Subcutaneous abdominal adipose tissue (tissue), 5 donors: ENCODE data around the gene IKZF2.

ENCODE experiments used
- H3K27ac ChIP-seq: one replicate; pipeline ENCODE4 v1.7.0; 2013; ENCODE audit warnings: low read depth, mild to moderate bottlenecking, inconsistent platforms, low read length, moderate library complexity
- H3K27me3 ChIP-seq, 5 donors: one replicate each; pipeline ENCODE4 v1.7.0; 2013; ENCODE audit warnings: low read length in 5 of 5, inconsistent platforms in 1 of 5; ENCODE audit not compliant: control insufficient read depth in 5 of 5, insufficient read depth in 4 of 5
- H3K36me3 ChIP-seq, 5 donors: one replicate each; pipeline ENCODE4 v1.7.0; 2013; ENCODE audit warnings: low read length in 5 of 5; ENCODE audit not compliant: control insufficient read depth in 5 of 5, insufficient read depth in 5 of 5
- H3K4me1 ChIP-seq, 5 donors: one replicate each; pipeline ENCODE4 v1.7.0; 2013; ENCODE audit warnings: low read length in 5 of 5, mild to moderate bottlenecking in 3 of 5, moderate library complexity in 1 of 5; ENCODE audit not compliant: control insufficient read depth in 5 of 5, insufficient read depth in 5 of 5
- H3K4me3 ChIP-seq, 5 donors: one replicate each; pipeline ENCODE4 v1.7.0; 2013; ENCODE audit warnings: low read length in 5 of 5, low read depth in 1 of 5
- H3K9ac ChIP-seq, 5 donors: one replicate each; pipeline ENCODE4 v1.7.0; 2013; ENCODE audit warnings: low read length in 5 of 5, mild to moderate bottlenecking in 4 of 5, moderate library complexity in 3 of 5
- H3K9me3 ChIP-seq, 5 donors: one replicate each; pipeline ENCODE4 v1.7.0; 2013; ENCODE audit warnings: low read length in 5 of 5; ENCODE audit not compliant: control insufficient read depth in 5 of 5
- donor health status: healthy.
- donor health status: healthy.
- donor health status: healthy.
- donor health status: healthy.
- donor health status: healthy.

IKZF2 gene

GRCh38 chr2:213175673-213176247, 24.3 kb upstream of the IKZF2 start:
- Histone ChIP-seq H3K27ac (no peak overlapping the region), H3K4me1 (no peaks in the 10 kb centered on the region), H3K9ac (no peak overlapping the region), H3K27me3 (no peaks in the 10 kb centered on the region), H3K4me3 (no peak overlapping the region), H3K36me3 (no peaks in the 10 kb centered on the region), H3K9me3 (no peaks in the 10 kb centered on the region)

- no peak overlapping the region for H3K27ac ChIP-seq
- no peaks in the 10 kb centered on the region for H3K27me3 ChIP-seq
- no peak overlapping the region for H3K4me3 ChIP-seq
- H3K36me3 ChIP-seq, result no peaks in the 10 kb centered on the region
- H3K9me3 ChIP-seq, result no peaks in the 10 kb centered on the region
- H3K4me1 ChIP-seq, result no peaks in the 10 kb centered on the region
- no peak overlapping the region for H3K9ac ChIP-seq
Observed at GRCh38 chr2:213172641-213173040, 21.2 kb upstream of the IKZF2 start.

- H3K27me3 ChIP-seq, result no peaks in the 10 kb centered on the region
- no peaks in the 10 kb centered on the region for H3K9me3 ChIP-seq
- no peak overlapping the region for H3K9ac ChIP-seq
- no peaks in the 10 kb centered on the region for H3K4me1 ChIP-seq
- no peak overlapping the region for H3K27ac ChIP-seq
- no peak overlapping the region for H3K4me3 ChIP-seq
- H3K36me3 ChIP-seq, result no peaks in the 10 kb centered on the region
Observed at GRCh38 chr2:213171147-213171546, 19.7 kb upstream of the IKZF2 start.

DNA sequence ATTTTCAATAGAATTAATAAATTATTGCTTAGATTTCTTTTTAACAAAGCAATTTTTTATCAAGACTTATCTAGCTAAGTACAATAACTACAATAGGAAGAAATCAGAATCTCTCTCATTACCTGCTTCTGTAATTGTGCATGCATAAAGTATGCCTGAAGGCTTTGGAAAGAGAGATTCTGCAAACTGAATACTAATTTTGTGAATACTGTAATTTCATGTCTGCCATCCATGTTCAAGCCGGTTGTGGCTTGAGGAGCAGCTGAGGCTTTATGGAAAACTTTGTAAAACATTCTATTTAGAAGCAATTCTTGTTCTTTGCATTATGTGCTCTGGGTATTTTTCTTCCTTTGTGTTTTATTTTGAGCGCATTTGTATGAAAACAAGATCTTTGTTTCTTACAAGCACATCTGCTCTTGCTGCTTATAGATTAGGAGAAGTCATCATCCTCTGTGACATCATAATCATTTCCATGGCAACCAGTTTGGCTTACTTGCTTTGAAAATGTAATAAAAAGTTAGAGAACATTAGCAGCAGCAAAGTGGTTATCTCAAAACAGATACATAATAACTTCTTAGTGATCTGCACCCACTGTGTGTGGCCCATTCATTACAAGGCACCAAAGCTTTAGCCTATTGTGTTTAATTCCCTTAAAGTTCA, 16.0 kb upstream of the IKZF2 start:
- Histone ChIP-seq H3K4me1 (no peaks in the 10 kb centered on the region), H3K4me3 (no peak overlapping the region), H3K9ac (no peak overlapping the region), H3K27ac (no peak overlapping the region), H3K27me3 (no peaks in the 10 kb centered on the region), H3K9me3 (no peaks in the 10 kb centered on the region), H3K36me3 (no peaks in the 10 kb centered on the region)

GRCh38 chr2:213166109-213166508, 14.7 kb upstream of the IKZF2 start:
- no peaks in the 10 kb centered on the region for H3K27me3 ChIP-seq
- H3K36me3 ChIP-seq, result no peaks in the 10 kb centered on the region
- H3K4me3 ChIP-seq, result no peak overlapping the region
- no peak overlapping the region for H3K9ac ChIP-seq
- no peaks in the 10 kb centered on the region for H3K4me1 ChIP-seq
- H3K27ac ChIP-seq, result no peak overlapping the region
- no peaks in the 10 kb centered on the region for H3K9me3 ChIP-seq

DNA sequence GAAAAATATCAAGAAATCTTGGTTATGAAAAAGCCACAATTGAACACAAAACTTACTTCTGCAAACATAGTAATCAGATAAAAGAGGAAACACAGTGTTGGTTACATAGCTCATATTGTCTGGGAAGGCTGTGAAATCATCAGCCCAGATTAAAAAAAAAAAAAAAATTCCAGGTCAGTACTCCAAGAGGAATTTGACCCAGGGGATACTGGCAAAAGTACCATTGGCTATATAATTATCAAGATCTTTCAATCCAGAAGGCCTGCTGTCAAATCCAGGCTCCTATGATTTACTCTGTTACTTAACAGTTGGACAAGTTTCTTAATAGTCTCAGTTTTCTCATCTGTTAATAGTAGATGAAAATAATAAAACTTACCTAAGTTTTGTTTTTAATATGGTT, 12.9 kb upstream of the IKZF2 start:
- no peaks in the 10 kb centered on the region for H3K27me3 ChIP-seq
- no peaks in the 10 kb centered on the region for H3K4me1 ChIP-seq
- H3K9ac ChIP-seq, result no peak overlapping the region
- H3K27ac ChIP-seq, result no peak overlapping the region
- no peak overlapping the region for H3K4me3 ChIP-seq
- H3K9me3 ChIP-seq, result no peaks in the 10 kb centered on the region
- no peaks in the 10 kb centered on the region for H3K36me3 ChIP-seq

DNA sequence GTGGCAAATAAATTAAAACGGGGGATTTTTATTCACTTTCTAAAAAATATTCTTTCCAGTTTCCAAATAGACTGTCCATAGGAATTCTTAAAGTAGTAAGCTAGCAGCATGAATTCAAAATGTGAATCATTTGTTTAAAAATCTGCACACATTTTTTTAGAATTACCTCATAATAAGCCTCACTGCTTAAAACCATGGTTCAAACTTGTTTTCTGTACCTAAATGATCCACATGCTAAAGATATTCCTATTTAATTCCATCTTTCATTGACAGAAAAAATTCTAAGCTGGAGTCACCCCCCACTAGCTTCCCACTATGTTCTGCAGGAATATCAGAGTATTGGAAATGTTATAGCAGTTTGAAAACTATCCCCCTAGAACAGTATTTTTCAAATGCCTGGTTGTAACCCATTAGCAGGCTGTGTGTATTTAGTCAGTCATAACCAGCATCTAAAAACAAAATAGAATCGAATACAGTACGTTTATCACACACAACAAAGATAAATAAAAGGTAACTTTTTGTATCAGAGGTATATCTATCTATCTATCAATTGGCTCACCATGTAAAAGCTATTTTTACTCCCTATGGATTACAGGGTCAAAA, 11.2 kb upstream of the IKZF2 start:
- Histone ChIP-seq H3K27me3 (no peaks in the 10 kb centered on the region), H3K27ac (no peak overlapping the region), H3K9ac (no peak overlapping the region), H3K36me3 (no peaks in the 10 kb centered on the region), H3K4me1 (no peaks in the 10 kb centered on the region), H3K4me3 (no peak overlapping the region), H3K9me3 (no peaks in the 10 kb centered on the region)

GRCh38 chr2:213161759-213162515, 10.5 kb upstream of the IKZF2 start:
- Histone ChIP-seq H3K27me3 (no peaks in the 10 kb centered on the region), H3K36me3 (no peaks in the 10 kb centered on the region), H3K27ac (no peak overlapping the region)

DNA sequence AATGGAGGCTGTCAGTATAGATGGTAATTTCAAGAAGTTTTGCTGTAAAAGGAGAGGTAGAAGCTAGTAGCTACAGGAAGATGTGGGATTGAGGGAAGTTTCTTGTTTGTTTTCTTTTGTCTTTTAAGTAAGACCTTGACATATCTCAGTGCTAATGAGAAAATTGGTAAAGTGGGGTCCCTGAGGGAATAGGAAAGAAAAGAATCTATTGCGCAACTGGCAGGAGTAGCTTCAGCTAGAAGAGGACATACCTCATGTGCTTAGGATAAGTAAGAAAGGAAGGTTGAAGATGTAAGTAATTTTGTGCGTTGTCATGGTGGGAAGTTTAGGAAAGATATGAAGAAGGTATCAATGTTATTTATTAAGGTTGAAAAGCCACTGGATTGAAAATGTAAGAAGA, 8.4 kb upstream of the IKZF2 start:
- no peaks in the 10 kb centered on the region for H3K4me1 ChIP-seq
- no peak overlapping the region for H3K9ac ChIP-seq
- H3K4me3 ChIP-seq, result no peak overlapping the region
- H3K36me3 ChIP-seq, result no peaks in the 10 kb centered on the region
- H3K9me3 ChIP-seq, result no peaks in the 10 kb centered on the region
- no peak overlapping the region for H3K27ac ChIP-seq
- no peaks in the 10 kb centered on the region for H3K27me3 ChIP-seq

More at GRCh38 chr2:213161759-213162515, 10.5 kb upstream of the IKZF2 start:
- no peaks in the 10 kb centered on the region for H3K9me3 ChIP-seq
- no peak overlapping the region for H3K4me3 ChIP-seq
- H3K9ac ChIP-seq, result no peak overlapping the region
- no peaks in the 10 kb centered on the region for H3K4me1 ChIP-seq

DNA sequence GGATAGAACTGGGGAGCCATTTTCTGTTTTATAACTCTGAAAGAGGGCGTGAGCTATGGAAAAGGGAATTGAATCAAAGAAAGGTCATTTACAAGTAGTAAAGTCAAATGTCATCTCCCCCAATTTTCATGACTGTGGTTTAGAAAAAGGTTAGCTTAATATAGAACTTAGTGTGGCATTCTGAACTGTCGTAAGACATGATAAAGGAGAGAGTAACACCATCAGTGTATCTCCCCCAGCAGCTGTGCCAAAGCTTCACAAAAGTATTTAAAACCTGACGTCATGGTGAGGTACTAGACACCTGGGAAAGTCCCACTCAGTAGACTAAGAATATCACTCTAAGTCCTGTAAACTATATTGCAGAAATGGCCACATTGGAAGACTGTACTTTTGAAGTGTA, 5.8 kb upstream of the IKZF2 start:
- Histone ChIP-seq H3K4me3 (no peak overlapping the region), H3K27ac (no peak overlapping the region), H3K9ac (no peak overlapping the region), H3K27me3 (no peaks in the 10 kb centered on the region), H3K36me3 (no peaks in the 10 kb centered on the region), H3K4me1 (peaks cover 0 to 10% (median 8%) of the 10 kb centered on the region in 5 donors), H3K9me3 (no peaks in the 10 kb centered on the region)
